Chondrocyte (in vitro differentiated cells): ENCODE measurements around the gene TTYH3. TPM values are rescaled to one million over a fixed set of nuclear protein-coding genes. Genes with fewer than 3 reads are reported as not detected.

Experiments
- DNase-seq: peaks from one replicate; pipeline ENCODE4 v3.0.0; 2021; ENCODE audit warnings: mixed read lengths, low spot score
- H3K27ac Mint-ChIP-seq: one replicate; pipeline ENCODE4 v1.8.0; 2021; ENCODE audit warnings: mild to moderate bottlenecking, moderate library complexity, mixed read lengths; ENCODE audit not compliant: unreplicated experiment
- H3K27me3 Mint-ChIP-seq: 2 replicates; pipeline ENCODE4 v1.8.0; 2021; ENCODE audit warnings: low read depth, mixed read lengths
- H3K36me3 Mint-ChIP-seq: 2 replicates; pipeline ENCODE4 v1.8.0; 2021; ENCODE audit warnings: low read depth, mixed read lengths
- H3K4me1 Mint-ChIP-seq: 2 replicates; pipeline ENCODE4 v1.8.0; 2021; ENCODE audit warnings: low read depth, mild to moderate bottlenecking, mixed read lengths
- H3K4me3 Mint-ChIP-seq: one replicate; pipeline ENCODE4 v1.8.0; 2021; ENCODE audit warnings: mild to moderate bottlenecking, moderate library complexity, mixed read lengths; ENCODE audit not compliant: unreplicated experiment
- H3K9me3 Mint-ChIP-seq: 2 replicates; pipeline ENCODE4 v1.8.0; 2021; ENCODE audit warnings: low read depth, mixed read lengths
- total RNA-seq: library from RNA; stranded (reverse); gene quantifications from 3 replicates; pipeline ENCODE4 v1.2.1, GENCODE V29; 2021
- TF ChIP-seq, protein P1 (sequence below): fragments of 200-600 bp; sonication (generic); IDR thresholded peaks from 2 replicates; pipeline ENCODE4 v1.5.0; 2021; ENCODE audit warnings: antibody characterized with exemption, mild to moderate bottlenecking, moderate library complexity

The TTYH3 gene
- total RNA-seq, 1 donor from 2014 or later: 196 TPM

GRCh38 chr7:2651336-2651735 is 19.6 kb downstream of the TTYH3 start:
- Mint-ChIP-seq H3K27me3 (no peaks in the 10 kb centered on the region), H3K4me1 (peaks cover 11% of the 10 kb centered on the region), H3K9me3 (no peaks in the 10 kb centered on the region), H3K27ac (no peak overlapping the region), H3K36me3 (peaks cover 4% of the 10 kb centered on the region), H3K4me3 (no peak overlapping the region)
- no peak for DNase-seq
- TF ChIP-seq, protein P1, sequence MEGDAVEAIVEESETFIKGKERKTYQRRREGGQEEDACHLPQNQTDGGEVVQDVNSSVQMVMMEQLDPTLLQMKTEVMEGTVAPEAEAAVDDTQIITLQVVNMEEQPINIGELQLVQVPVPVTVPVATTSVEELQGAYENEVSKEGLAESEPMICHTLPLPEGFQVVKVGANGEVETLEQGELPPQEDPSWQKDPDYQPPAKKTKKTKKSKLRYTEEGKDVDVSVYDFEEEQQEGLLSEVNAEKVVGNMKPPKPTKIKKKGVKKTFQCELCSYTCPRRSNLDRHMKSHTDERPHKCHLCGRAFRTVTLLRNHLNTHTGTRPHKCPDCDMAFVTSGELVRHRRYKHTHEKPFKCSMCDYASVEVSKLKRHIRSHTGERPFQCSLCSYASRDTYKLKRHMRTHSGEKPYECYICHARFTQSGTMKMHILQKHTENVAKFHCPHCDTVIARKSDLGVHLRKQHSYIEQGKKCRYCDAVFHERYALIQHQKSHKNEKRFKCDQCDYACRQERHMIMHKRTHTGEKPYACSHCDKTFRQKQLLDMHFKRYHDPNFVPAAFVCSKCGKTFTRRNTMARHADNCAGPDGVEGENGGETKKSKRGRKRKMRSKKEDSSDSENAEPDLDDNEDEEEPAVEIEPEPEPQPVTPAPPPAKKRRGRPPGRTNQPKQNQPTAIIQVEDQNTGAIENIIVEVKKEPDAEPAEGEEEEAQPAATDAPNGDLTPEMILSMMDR: peak; percentile 40

DNA sequence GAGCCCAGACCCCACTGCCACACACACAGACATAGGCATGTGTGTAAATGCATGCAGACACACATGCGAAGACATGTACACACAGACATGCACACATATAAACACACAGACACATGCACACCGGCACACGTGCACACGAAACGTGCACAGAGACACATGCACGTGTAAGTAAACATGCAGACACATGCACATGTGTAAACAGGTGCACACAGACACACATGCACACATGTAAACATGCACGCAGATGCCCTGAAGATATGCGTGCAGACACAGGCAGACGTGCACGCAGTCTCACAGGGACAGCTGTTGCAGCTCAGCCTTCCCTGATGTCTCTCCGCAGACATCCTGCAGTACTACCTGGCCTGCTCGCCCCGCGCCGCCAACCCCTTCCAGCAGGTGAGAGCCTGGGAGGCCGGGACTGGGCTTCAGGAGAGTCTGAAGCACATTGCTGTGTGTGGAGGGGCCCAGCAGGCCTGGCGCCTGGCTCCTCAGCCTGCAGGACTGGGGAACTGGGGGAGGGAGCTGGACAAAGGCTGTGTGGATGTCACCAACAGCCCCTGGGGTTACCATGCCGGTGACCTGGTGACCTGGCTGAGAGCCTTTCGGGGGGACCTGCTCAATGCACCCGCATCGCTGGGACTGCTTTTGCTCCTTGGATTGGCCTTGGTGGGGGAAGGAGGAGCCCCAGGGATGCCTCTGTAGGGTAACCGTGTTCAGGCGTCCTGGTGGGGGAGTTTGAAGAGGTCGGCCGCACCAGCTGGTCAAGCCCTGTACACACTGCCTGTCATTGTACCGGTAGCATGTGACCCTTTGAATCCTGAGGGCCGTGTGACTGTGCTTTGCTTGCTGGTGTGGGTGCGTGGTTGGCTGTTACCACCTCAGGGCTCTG is 20.3 kb downstream of the TTYH3 start:
- H3K27me3 Mint-ChIP-seq: no peaks in the 10 kb centered on the region
- no peak for DNase-seq
- peaks cover 11% of the 10 kb centered on the region for H3K4me1 Mint-ChIP-seq
- no peaks in the 10 kb centered on the region for H3K9me3 Mint-ChIP-seq
- H3K4me3 Mint-ChIP-seq: no peak overlapping the region
- TF ChIP-seq, protein P1: no peak
- H3K36me3 Mint-ChIP-seq: peaks cover 6% of the 10 kb centered on the region
- H3K27ac Mint-ChIP-seq: no peak overlapping the region

GRCh38 chr7:2652736-2653060 is 20.9 kb downstream of the TTYH3 start:
- Mint-ChIP-seq H3K36me3 (peaks cover 8% of the 10 kb centered on the region), H3K4me3 (no peak overlapping the region), H3K9me3 (no peaks in the 10 kb centered on the region), H3K27me3 (no peaks in the 10 kb centered on the region), H3K4me1 (peaks cover 11% of the 10 kb centered on the region), H3K27ac (no peak overlapping the region)
- TF ChIP-seq, protein P1: no peak
- no peak for DNase-seq

DNA sequence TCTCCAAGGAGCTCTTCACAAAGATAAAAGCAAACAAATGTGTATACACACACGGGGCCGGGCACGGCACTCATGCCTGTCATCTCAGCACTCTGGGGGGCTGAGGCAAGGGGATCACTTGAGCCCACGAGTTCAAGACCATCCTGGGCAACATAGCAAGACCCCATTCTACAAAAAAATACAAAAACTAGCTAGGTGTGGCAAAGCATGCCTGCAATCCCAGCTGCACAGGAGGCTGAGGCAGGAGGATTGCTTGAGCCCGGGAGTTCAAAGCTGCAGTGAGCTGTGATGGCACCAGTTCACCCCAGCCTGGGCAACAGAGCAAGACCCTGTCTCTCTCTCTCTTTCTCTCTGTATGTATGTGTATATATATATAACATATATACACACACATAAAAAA is 22.3 kb downstream of the TTYH3 start:
- peaks cover 11% of the 10 kb centered on the region for H3K4me1 Mint-ChIP-seq

GRCh38 chr7:2655870-2656614 is 24.3 kb downstream of the TTYH3 start:
- Mint-ChIP-seq H3K4me3 (no peak overlapping the region), H3K4me1 (peaks cover 4% of the 10 kb centered on the region), H3K9me3 (no peaks in the 10 kb centered on the region), H3K36me3 (peaks cover 7% of the 10 kb centered on the region), H3K27ac (no peak overlapping the region), H3K27me3 (no peaks in the 10 kb centered on the region)
- TF ChIP-seq, protein P1: no peak
- no peak for DNase-seq

More for the DNA sequence above, 22.3 kb downstream of the TTYH3 start:
- H3K9me3 Mint-ChIP-seq: no peaks in the 10 kb centered on the region
- DNase-seq: no peak
- H3K36me3 Mint-ChIP-seq: peaks cover 8% of the 10 kb centered on the region
- TF ChIP-seq, protein P1: no peak
- H3K4me3 Mint-ChIP-seq: no peak overlapping the region
- H3K27me3 Mint-ChIP-seq: no peaks in the 10 kb centered on the region
- H3K27ac Mint-ChIP-seq: no peak overlapping the region
